ENCODE data around the gene CFAP97.
A peak's percentile ranks its signal among the peaks of the same experiment; 100 is the strongest.

CFAP97 gene

DNA sequence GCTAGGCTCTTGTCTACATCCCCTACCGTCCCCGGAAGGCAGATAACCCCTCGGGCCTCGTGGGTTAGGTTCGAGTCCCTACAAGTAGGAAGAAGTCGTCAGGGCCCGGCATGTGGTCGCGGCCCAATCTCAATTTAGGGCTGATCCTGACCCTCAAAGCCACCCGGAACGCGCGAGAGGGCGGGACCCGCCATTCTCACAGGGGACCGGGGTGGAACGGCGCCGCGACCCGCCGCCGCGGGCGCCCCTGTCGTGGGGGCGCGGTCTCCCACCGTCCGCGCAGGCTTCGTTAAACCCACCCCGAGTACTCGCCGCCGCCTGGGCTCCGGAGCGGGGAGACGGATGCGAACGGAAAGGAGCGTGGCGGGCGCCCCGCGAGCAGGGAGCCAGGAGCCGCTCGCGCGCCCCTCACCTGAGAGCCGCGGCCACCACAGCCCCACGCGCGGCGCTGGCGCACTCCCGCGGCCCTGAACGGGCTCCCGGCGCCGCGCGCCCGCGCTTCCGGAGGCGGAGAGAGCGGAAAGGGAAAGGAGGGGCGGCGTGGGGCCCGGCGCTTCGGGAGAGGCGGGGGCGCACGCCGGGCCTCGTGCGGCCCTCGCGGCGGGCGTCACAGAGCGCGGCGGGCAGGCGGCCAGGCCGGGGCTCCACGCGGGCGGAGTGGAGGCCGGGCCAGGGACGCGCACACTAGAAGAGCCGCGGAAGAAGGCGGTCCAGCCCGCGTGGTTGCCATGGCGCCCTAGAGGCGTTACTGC is at the start of gene CFAP97:
Gene CFAP97 (minus strand): TSS at position 515 of the 752 bp plus-strand sequence. CDS start 12,804 bp downstream, outside the sequence.
- TF ChIP-seq, protein P1, sequence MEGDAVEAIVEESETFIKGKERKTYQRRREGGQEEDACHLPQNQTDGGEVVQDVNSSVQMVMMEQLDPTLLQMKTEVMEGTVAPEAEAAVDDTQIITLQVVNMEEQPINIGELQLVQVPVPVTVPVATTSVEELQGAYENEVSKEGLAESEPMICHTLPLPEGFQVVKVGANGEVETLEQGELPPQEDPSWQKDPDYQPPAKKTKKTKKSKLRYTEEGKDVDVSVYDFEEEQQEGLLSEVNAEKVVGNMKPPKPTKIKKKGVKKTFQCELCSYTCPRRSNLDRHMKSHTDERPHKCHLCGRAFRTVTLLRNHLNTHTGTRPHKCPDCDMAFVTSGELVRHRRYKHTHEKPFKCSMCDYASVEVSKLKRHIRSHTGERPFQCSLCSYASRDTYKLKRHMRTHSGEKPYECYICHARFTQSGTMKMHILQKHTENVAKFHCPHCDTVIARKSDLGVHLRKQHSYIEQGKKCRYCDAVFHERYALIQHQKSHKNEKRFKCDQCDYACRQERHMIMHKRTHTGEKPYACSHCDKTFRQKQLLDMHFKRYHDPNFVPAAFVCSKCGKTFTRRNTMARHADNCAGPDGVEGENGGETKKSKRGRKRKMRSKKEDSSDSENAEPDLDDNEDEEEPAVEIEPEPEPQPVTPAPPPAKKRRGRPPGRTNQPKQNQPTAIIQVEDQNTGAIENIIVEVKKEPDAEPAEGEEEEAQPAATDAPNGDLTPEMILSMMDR (conservative IDR thresholded peaks at IDR 0.05; ENCODE audit: low read depth, low read length): no peak
- peak; percentile 60 for DNase-seq (ENCODE audit: low read depth)
- H3K4me3 ChIP-seq (ENCODE audit: low read length): peak within 1 kb of the TSS; percentile 58

DNA sequence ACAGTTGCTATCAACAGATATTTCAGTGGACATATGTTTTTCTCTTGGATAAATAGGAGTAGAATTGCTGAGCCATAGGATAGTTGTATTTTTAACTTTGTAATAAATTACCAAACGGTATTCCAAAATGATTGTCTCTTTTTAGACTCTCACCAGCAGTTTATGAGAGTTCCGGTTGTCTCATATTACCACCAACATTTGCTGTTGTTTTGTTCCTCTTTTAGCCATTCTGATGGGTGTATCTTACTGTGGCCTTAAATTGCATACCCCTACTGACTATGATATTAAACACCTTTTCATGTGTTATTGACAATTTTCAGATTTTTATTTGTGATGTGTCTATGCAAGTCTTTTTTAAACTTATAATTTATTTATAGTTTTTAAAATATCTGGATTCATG is 45.3 kb upstream of the CFAP97 start:
- no peak overlapping the region for H3K4me3 ChIP-seq (ENCODE audit: low read length)
- DNase-seq (ENCODE audit: low read depth): no peak
- TF ChIP-seq, protein P1 (conservative IDR thresholded peaks at IDR 0.05; ENCODE audit: low read depth, low read length): no peak

DNA sequence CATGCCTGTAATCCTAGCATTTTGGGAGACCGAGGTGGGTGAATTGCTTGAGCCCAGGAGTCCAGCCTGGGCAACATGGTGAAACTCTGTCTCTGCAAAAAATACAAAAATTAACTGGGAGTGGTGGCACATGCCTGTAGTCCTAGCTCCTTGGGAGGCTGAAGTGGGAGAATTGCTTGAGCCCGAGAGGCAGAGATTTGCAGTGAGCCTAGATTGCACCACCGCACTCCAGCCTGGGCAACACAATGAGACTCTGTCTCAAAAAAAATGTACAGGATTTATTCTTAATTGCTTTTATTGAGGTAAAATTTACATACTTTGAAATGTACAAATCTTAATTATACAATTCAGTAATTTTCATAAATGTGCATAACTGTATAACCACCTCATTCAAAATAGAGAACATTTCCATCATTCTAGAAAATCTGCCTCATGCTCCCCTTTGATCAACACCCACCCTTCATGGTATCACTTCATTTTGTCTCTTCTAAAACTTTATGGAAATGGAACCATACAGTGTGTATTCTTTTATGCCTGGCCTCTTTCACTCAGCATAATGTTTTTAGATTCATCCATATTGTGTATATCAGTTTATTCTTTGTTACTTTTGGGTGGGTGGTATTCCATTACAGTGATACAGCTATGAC is 44.7 kb upstream of the CFAP97 start:
- TF ChIP-seq, protein P1 (conservative IDR thresholded peaks at IDR 0.05; ENCODE audit: low read depth, low read length): no peak
- H3K4me3 ChIP-seq (ENCODE audit: low read length): no peak overlapping the region
- no peak for DNase-seq (ENCODE audit: low read depth)

DNA sequence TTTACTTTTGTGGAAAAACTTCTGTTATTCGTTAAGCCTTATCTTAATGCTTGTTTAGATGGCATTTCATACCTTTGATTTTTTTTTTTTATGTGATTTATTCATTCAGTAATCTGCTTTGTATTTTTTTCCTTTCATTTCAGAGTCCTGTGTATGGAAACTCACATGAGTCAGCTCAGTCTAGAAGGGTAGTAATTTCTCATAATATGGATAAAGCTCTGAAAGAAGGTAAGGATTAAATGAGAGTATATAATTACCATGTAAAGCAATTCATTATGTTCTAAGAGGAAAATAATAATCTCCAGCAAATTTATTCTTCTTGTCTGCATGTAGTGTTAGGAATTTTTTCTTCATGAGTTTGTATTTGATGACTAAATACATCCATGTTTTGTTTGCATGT is 43.4 kb upstream of the CFAP97 start:
- H3K4me3 ChIP-seq (ENCODE audit: low read length): no peak overlapping the region
- peak; percentile 39 for DNase-seq (ENCODE audit: low read depth)
- TF ChIP-seq, protein P1 (conservative IDR thresholded peaks at IDR 0.05; ENCODE audit: low read depth, low read length): no peak

DNA sequence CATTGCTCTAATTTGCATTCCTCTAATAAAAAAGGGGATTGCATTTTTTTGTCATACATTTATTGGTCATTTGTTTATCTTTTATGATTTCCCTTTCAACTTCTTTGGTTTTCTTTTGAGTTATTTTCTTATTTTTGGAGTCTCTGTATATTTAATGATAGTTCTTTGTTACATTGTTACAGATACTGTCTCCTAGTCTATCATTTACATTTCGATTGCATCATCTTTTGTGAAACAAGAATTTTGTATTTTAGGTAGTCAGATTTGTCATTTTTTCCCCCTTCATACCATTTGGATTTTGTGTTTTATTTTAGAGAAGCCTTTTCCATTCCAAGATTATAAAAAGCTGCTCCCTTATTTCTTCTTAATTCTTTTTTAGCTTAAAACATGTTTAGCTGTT is 42.7 kb upstream of the CFAP97 start:
- TF ChIP-seq, protein P1 (conservative IDR thresholded peaks at IDR 0.05; ENCODE audit: low read depth, low read length): no peak
- no peak for DNase-seq (ENCODE audit: low read depth)

DNA sequence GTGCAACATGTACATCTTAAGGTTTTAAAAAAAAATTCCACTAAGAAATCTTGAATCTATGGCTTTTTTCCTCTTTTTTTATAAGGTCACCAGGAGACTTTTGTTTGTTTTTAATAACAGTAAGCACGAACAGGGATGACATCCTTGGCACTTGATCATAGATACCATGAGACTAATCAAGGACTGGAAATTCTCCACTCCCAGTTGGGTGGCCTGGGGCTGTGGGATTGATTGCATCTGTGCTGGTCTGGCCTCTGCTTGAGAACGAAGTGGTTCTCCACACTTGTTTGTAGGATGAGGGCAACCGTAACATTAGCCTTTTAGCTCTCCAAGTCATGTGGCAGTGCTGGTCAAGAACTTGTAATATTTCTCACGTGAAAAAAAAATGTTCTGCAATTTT is 41.0 kb upstream of the CFAP97 start:
- DNase-seq (ENCODE audit: low read depth): no peak
- no peak overlapping the region for H3K4me3 ChIP-seq (ENCODE audit: low read length)
- TF ChIP-seq, protein P1 (conservative IDR thresholded peaks at IDR 0.05; ENCODE audit: low read depth, low read length): no peak

More for the DNA sequence above, 42.7 kb upstream of the CFAP97 start:
- H3K4me3 ChIP-seq (ENCODE audit: low read length): no peak overlapping the region

DNA sequence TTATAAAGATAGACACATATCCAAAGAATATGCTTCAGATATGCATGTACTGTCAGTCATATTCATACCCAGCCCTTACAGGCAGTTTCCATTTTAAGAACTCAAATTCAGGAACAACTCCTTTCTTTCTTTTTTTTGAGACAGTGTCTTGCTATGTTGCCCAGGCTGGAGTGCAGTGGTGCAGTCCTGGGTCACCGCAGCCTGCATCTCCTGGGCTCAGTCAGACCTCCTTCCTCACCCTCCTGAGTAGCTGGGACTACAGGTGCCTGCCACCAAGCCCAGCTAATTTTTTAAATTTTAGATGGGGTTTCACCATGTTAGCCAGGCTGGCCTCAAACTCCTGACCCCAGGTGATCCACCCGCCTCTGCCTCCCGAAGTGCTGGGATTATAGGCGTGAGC is 40.1 kb upstream of the CFAP97 start:
- DNase-seq (ENCODE audit: low read depth): no peak
- H3K4me3 ChIP-seq (ENCODE audit: low read length): no peak overlapping the region
- TF ChIP-seq, protein P1 (conservative IDR thresholded peaks at IDR 0.05; ENCODE audit: low read depth, low read length): no peak
